Measurements from ENCODE around the gene ARL13A.

- no peak for TF ChIP-seq POLR2AphosphoS5 (IDR thresholded peaks at IDR 0.05; ENCODE audit: low read depth)
- no peak for TF ChIP-seq GABPA (IDR thresholded peaks at IDR 0.05; ENCODE audit: low read depth)
- no peak for TF ChIP-seq CTCF (IDR thresholded peaks at IDR 0.05; ENCODE audit: insufficient read depth, low read length)
Observed at GRCh38 chrX:100969408-100969807, at the start of gene ARL13A.
